Dedifferentiated amniotic fluid mesenchymal stem cell (primary cell): ENCODE results near the gene NFILZ.

Experiments
- DNase-seq: peaks from one replicate; pipeline ENCODE4 v3.0.0-alpha.2; 2016; ENCODE audit errors: extremely low spot score

The NFILZ gene

DNA sequence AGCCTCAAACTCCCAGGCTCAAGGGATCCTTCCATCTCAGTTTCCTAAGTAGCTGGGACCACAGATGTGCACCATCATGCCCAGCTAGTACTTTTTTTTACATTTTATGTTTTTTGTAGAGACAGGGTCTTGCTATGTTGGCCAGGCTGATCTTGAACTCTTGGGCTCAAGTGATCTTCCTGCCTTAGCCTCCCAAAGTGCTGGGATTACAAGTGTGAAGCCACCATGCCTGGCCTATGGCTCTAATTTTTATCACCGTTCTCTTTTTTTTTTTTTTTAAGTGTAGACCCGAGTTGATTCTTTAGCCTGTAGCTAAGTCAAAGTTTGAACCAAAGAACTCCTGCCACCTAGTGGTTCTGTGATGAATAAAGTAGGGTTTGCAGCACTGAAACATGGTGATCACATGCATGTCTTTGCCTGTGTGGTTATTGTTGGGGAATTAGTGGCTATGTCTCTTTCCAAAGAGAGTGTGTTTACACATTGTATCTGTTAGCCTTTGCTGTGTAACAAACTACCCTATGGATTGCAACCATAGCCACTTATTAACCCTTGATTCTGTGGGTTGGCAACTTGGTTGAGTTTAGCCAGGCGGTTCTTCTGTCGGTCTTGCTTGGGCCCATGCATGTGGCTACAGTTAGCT is 11.6 kb downstream of the NFILZ start:
- DNase-seq = peak; percentile 48

DNA sequence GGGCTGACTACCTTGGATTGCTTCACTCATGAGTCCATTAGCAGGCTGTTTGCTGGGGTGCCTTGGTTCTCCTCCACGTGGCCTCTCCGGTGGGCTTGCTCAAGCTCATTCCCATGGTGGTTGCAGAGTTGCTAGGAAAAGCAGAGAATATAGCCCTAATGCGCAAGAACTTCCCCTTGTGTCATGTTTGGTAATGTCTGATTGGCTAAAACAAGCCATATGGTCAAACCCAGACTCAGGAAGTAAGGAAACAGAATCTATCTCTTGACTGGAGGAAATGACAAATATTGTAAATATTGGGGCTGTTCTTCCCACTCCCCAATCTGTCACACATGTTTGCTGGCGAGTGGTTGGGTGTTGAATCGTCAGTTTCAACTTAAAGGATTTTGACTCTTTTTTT is 12.1 kb downstream of the NFILZ start:
- DNase-seq = no peak

DNA sequence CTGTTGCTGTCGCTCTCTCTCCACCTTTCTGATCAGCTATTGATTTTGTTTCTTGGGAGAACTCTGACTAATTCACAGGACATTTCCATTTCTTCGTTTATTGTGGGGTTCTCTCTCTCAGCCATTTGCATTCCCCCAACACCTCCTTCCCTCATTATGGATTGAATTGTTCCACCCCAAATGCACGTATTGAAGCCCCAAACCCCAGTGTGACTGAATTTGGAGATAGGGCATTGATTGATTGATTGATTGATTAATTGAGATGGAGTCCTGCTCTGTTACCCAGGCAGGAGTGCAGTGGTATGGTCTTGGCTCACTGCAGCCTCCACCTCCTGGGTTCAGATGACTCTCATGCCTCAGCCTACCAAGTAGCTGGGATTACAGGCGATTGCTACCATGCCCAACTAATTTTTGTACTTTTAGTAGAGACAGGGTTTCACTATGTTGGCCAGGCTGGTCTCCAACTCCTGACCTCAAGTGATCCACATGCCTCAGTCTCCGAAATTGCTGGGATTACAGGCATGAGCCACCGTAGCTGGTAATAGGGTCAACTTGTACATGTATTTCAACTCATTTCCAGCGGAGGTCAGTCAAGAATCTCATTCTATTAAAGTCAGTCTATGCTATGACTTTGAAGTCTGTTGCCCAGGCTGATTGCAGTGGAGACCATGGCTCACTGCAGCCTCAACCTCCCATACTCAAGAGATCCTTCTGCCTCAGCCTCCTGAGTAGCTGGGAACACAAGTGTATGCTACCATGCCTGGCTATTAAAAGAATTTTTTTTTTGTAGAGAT is 13.6 kb downstream of the NFILZ start:
- DNase-seq = no peak

DNA sequence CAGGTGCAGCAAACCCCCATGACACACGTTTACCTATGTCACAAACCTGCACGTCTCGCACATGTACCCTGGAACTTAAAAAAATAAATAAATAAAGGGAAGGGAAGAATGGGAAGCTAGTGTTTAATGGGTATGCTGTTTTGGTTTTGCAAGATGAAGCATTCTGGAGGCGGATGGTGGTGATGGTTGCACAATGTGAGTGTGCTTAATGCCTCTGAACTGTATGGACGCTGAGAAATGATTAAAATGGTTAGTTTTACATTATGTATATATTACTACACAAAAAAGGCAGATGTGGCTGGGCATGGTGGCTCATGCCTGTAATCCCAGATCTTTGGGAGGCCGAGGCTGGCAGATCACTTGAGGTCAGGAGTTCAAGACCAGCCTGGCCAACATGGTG is 17.8 kb downstream of the NFILZ start:
- DNase-seq = no peak

DNA sequence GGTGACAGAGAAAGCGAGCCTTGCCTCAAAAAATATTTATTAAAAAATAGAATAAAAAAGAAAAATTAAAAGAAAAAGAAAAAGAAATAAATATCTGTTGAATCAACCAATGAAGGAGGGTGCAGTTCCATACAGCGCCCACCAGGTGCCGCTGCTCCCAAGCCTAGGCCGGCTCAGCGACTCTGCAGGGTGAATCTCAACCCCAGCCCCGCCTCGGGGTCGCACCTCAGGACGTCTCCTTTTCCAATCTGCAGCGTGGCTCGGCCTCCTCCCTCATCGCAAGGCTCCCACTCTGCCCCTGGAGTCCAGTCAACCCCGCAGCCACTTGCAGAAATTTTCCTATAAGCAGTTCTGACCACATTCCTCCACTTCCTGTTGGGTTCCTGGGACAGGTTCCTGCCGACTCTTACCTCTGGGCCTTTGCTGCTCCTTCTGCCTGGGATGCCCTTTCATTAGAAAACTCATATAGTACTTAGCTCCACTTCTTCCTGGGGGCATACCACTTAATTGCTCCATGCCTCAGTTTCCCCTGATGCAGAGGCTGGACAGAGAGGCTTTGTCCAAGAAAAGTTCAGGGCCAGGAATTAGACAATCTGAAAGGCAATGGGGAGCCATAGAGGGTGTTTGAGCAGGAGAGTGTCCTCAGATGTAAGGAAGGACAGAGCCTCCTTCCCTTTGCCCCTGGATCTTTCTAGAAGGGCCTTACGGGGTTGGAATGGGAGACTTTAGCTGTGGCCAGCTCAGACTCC is 24.3 kb downstream of the NFILZ start:
- peak; percentile 28 for DNase-seq

DNA sequence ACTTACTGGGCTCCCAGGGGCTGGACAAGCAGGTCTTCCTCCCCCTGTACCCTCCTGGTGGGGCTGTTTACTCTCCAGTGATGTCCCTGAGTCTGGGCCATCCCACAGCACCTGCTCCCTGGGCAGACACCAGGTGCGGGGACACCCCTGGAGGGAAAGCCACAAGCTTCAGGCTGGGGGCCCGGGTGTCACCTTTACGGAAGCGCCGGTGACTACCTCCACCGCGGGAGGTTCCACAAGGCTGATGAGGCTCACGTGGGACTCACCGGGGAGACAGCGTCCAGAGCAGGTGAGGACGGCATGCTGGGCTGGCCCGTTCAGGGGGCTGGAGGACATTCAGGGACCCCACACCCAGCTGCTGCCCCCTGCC is 24.9 kb downstream of the NFILZ start:
- DNase-seq = no peak

DNA sequence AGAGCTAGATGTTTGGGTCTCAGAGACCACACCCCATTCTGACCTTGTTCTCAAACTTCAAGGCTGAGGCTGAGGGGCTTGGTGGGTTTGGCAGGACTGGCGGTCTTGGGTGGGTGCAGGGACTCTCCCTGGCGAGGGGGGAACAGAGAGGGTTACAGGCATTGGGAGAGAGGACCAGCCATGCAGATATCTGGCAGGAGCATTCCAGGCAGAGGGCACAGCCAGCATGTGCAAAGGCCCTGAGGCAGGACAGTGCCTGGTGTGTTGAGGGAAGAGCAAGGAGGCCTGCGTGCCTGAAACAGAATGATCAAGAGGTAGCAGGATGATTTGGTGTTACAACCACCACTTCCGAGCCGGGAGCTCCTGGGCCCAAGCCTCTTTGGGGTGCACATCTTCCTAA is 27.4 kb downstream of the NFILZ start:
- DNase-seq = no peak

DNA sequence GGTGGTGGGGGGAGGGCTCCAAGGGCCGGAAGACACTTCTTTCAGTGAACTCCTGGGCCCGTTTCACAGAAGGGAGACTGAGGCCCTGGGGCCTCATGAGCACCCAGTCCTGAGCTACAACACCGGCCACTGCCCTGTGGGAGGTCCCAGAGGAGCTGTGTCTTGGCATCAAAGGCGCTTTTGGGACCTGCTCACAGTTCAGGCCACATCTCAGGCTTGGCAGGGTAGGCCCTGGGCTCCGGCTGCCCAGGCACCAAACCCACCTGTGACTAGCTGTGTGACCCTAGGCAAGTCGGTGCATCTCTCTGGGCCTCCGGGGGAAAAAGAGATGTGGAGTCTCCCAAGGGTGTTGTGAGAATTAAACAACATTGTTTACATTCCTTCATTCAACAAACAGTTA is 29.5 kb downstream of the NFILZ start:
- no peak for DNase-seq

DNA sequence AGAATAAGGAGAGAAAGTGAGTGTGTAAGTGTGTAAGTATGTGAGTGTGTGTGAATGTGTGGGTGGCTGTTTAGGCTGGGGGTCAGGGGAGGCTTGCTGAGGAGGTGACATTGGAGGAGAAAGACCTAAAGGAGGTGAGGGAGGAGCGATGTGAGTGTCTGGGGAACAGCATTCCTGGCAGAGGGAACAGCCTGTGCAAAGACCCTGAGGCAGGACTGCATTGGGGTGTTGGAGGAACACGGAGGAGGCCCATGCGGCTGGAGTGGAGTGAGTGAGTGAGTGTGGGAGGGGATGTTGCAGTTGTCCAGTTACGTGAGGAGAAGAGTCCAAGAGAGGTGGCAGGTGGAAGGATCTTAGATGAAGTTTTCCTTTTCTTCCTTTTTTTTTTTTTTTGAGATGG is 31.8 kb downstream of the NFILZ start:
- DNase-seq = no peak

DNA sequence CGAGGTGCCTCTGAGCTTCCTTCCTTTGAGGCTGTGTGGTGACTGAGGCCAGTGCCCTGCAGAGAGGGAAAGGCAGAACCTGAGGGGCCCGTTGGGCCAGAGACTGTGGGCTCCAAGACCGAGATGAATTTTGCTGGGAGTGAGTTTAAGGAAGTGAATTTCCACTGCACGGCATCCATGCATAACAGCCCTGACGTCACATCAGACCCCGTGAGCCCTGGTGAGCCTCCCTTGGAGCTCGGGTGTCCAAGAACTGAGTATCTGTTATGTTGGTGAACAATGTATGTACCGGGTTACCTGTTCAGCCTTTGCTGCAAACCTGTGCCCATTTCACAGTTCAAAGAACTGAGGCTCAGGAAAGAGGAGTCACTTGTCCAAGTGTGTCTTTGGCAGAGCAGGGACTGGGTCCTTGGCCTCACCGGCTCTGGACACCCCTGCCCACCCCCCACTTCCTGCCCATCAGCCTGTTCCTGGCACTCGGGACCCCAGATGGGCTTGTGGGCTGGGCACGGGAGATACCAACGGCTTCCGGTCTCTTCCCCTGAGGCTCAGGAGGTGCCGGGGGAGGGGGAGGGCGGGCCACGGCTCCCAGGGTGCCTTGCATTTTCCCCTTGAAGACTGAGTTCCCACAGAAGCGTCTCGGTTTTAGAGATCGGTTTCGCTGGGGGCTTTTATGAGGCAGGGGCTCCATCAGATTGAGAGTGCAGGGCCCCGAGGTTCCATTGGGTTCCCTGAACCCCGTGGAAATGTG is 33.7 kb downstream of the NFILZ start:
- DNase-seq = no peak

DNA sequence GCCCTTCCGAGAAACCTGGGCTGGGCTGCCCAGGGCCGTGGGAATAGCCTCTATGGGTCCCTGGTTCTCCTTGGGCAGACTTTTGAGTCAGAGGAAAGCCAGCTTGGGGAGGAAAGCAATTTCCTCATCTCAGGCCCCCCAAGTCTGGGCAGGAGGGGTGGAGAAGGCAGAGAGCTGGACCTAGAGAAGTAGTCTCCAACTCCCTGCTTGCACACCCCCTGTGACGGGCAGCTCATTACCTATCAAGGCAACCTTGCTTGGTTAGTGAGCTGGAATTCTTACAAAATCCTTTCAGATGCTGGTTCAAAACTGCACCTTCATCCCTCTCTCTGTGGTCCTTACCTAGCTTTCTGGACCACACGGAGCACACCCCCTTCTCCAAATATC is 34.2 kb downstream of the NFILZ start:
- DNase-seq = no peak

DNA sequence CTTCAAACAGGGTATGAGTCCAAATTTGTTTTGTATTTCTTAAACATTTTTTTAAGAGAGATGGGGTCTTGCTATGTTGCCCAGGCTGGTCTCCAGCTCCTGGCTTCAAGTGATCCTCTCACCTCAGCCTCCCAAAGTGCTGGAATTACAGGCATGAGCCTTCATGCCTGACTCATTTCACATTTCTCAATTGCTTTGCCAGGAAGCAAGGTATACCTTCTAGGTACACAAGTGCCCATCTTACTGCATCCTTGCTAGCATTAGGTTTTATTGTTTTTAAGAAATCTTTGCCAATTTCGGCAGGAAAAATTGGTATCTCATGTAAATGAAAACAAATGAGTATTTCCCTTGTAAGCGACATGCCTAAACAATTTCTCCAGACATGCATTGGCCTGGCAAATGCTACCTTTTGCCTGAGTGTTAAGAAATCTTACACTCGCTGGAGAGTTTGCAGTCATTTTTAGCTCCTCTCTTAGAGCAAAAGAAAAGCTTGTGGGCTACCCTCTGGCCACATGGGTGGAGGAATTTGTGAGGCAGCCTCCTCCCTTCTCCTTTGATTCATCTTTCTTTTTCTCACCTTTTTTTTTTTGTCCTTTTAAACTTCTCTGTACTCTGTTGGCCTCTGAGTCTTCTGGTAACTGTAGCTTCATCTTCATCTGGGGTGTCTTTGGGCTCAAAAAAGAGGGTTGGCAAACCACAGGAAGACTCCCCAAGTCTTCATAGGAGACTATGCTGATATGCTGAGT is 35.2 kb downstream of the NFILZ start:
- DNase-seq = no peak

DNA sequence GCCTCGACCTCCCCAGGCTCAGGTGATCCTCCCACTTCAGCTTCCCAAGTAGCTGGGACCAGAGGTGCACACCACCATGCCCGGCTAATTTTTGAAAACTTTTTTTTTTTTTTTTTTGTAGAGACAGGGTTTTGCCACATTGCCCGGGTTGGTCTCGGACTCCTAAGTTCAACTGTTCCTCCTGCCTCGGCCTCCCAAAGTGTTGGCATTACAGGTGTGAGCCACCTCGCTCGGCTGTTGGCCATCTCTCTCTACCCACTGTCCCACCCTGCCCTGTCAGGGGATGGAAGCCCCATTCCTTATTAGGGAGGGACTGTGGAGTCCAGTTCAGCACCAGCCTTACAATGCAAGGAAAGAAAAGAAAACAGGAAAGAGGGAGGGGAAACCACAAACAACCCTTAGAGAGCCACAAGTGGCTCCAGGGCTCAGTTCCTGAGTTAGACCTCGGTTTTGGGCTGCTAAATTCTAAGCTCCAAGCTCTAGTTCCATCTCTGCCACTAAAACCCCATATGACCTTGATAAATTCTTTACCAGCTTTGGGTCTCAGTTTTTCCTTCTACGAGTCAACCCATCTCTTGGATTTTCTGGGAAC is 36.5 kb downstream of the NFILZ start:
- DNase-seq = no peak

DNA sequence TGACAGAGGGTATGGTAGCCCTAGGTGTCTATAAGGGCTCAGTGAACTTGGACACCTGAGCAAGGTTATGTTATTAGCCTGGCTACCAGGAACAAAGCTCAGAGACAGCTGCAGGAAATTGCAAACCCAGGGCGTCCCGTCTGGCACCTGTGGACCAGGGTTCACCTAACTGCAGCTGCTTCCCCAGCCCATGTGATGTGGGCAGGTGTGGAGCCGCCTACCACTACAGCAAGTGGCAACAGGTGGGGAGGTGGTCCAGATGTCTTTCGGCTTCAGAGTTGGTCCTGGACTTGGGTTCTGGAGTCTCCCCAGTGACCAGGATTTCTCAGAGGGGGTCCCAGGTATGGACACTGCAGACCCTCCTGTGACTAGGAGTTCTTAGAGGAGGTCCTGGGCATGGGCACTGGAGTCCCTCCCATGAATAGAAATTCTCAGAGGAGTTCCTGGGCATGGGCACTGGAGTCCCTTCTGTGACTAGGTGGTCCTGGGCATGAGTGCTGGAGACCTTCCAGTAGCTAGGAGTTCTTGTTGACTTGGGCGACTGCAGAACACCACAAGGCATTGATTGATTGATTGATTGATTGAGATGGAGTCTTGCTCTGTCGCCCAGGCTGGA is 43.0 kb downstream of the NFILZ start:
- DNase-seq = no peak

DNA sequence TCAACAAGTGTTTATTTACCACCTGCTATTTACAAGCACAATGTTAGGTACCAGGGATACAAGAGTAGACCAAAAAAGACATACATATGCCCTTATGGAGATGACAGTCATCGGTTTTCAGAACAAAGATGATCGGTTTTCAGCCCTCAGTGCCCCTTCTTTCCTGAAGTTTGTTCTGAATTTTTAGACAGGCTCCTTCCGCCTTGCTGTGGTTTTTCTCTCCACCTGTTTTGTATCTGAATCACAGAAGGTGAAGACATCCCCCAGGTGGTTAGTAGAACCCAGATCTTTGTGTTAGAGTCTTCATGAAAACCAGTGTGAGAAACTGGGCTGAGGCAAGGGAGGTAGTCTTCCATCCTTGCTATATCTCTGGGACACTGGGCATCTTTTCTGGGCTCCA is 44.6 kb downstream of the NFILZ start:
- no peak for DNase-seq

DNA sequence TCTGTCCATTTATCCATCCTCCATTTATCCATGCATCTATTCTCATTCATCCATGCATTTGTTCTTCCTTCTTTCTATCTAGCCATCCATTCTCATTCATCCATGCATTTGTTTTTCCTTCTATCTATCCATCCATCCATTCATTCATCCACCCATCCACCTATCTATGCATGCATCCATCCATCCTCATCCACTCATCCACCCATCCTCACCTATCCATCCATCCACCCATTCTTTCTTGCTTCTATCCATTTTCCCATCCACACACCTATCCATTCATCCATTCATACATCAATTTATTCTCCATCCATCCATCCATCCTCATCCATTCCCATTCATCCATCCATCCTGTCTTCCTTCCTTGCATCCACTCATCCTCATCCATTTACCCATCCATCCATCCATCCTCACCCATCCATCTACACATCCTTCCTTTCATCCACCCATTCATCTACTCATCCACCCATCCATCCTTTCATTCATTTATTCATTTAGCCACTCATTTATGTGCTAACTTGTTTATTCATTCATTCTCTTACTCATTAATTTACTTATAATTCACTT is 47.9 kb downstream of the NFILZ start:
- DNase-seq = no peak
